GM10266 (cell line): Measurements from ENCODE around the gene SHOX.
"Not testable (repeated sequence)": the region's sequence is repeated elsewhere in the genome, so short reads cannot be mapped to it uniquely, and the experiment has no call there.

Experiments
- DNase-seq: peaks from one replicate; pipeline ENCODE4 v3.0.0; 2012; ENCODE audit errors: extremely low spot score
- CTCF ChIP-seq: IDR thresholded peaks from 2 replicates; pipeline ENCODE4 v1.5.1; 2012; ENCODE audit warnings: mild to moderate bottlenecking, low read depth; ENCODE audit not compliant: control insufficient read depth, insufficient read depth; ENCODE audit errors: missing control alignments

Gene SHOX

GRCh38 chrX:630612-631496 is at the start of gene SHOX:
SHOX (plus strand) TSS chrX:630791; CDS start chrX:630898, 107 bp downstream.
- no peak for TF ChIP-seq CTCF
- no peak for DNase-seq

DNA sequence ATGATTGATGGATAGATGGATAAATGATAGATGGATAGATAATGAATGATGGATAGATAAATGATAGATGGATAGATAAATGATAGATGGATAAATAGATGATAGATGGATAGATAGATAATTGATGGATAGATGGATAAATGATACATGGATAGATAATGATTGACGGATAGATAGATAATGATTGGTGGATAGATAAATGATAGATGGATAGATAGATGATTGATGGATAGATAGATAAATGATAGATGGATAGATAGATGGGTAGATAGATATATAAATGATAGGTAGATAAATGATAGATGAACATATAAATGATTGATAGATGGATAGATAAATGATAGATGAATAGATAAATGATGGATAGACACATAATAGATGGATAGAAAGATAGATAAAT is 49.5 kb upstream of the SHOX start:
- DNase-seq: no peak
- TF ChIP-seq CTCF: no peak

DNA sequence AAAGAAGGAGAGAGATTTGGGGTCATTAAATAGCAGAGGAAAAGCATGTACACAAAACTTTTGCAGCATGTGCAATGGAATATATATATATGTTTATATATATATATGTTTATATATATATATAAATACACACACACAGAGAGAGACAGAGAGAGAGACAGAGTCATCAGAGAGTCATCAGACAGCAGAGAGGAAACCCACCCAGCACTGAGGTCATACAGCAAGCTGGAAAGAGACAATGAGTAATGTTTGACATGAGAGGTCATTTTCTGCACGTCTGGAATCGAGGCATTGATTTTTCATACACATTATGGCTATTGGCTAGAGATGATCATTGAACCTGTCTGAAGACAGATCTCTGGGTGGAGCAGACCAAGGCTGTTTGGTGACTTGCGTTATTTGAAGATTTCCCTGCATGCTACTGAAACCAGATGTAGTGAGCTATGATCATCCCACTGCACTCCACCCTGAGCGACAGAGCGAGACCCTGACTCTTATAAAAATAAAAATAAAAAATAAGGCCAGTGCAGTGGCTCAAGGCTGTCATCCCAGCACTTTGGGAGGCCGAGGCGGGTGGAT is 48.8 kb upstream of the SHOX start:
- no peak for DNase-seq
- TF ChIP-seq CTCF: no peak

DNA sequence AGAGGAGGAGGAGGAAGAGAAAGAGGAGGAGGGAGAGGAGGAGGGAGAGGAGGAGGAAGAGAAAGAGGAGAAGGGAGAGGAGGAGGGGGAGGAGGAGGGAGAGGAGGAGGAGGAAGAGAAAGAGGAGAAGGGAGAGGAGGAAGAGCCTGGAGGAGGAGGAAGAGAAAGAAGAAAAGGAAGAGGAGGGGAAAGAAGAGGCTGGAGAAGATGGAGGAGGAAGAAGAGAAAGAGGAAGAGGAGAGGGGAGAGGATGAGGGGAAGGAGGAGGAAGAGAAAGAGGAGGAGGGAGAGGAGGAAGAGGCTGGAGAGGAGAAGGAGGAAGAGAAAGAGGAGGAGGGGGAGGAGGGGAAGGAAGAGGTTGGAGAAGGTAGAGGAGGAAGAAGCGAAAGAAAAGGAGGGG is 46.0 kb upstream of the SHOX start:
- DNase-seq: no peak
- no peak for TF ChIP-seq CTCF

DNA sequence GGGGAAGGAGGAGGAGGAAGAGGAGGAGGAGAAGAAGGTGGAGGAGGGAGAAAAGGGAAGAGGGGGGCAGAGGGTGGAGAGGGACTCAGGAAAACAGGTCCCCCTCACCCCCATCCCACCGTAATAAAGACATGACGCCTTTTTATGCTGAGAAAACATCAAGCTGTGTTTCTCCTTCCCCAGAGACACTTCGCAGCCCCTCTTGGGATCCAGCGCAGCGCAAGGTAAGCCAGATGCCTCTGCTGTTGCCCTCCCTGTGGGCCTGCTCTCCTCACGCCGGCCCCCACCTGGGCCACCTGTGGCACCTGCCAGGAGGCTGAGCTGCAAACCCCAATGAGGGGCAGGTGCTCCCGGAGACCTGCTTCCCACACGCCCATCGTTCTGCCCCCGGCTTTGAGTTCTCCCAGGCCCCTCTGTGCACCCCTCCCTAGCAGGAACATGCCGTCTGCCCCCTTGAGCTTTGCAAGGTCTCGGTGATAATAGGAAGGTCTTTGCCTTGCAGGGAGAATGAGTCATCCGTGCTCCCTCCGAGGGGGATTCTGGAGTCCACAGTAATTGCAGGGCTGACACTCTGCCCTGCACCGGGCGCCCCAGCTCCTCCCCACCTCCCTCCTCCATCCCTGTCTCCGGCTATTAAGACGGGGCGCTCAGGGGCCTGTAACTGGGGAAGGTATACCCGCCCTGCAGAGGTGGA is 45.3 kb upstream of the SHOX start:
- no peak for DNase-seq
- no peak for TF ChIP-seq CTCF

GRCh38 chrX:586351-586750 is 44.2 kb upstream of the SHOX start:
- DNase-seq: no peak
- no peak for TF ChIP-seq CTCF

GRCh38 chrX:589261-589660 is 41.3 kb upstream of the SHOX start:
- DNase-seq: not testable (repeated sequence)
